HepG2 (cell line): ENCODE measurements around the gene PEX5L. TPM values are rescaled to one million over a fixed set of nuclear protein-coding genes. Genes with fewer than 3 reads are reported as not detected.

ENCODE experiments used
- AHR ChIP-seq: IDR thresholded peaks from 2 replicates; pipeline ENCODE4 v1.6.1; 2018; ENCODE audit warnings: missing genetic modification reagents, missing compliant biosample characterization
- BCLAF1 ChIP-seq: fragments of 450-650 bp; IDR thresholded peaks from 2 replicates; pipeline ENCODE4 v1.6.1; 2017; ENCODE audit warnings: mild to moderate bottlenecking
- BRF2 ChIP-seq: sonication (generic); formaldehyde crosslinking; IDR thresholded peaks from 2 replicates; pipeline ENCODE4 v1.8.1; 2022; ENCODE audit warnings: mild to moderate bottlenecking, missing genetic modification reagents
- DPF2 ChIP-seq: sonication (generic); formaldehyde crosslinking; IDR thresholded peaks from 2 replicates; pipeline ENCODE4 v1.4.0; 2020; ENCODE audit warnings: mild to moderate bottlenecking, low read depth, missing genetic modification reagents, borderline replicate concordance
- DRAP1 ChIP-seq: IDR thresholded peaks from 2 replicates; pipeline ENCODE4 v1.6.1; 2016; ENCODE audit warnings: missing genetic modification reagents, missing compliant biosample characterization
- JDP2 ChIP-seq: sonication (generic); formaldehyde crosslinking; IDR thresholded peaks from 2 replicates; pipeline ENCODE4 v1.8.1; 2022; ENCODE audit warnings: missing genetic modification reagents, borderline replicate concordance
- MLX ChIP-seq: IDR thresholded peaks from 2 replicates; pipeline ENCODE4 v1.6.1; 2016
- POLR2A ChIP-seq, 2 experiments: IDR thresholded peaks; 2 replicates each; pipeline ENCODE4 v1.6.1; 2011; ENCODE audit warnings: low read depth in 2 of 2, low read length in 2 of 2, mild to moderate bottlenecking in 1 of 2, moderate library complexity in 1 of 2; ENCODE audit not compliant: insufficient read depth in 1 of 2
- RFX3 ChIP-seq: IDR thresholded peaks from 2 replicates; pipeline ENCODE4 v1.6.1; 2016; ENCODE audit warnings: missing biosample characterization, missing genetic modification reagents
- RFXAP ChIP-seq: sonication (generic); formaldehyde crosslinking; IDR thresholded peaks from 2 replicates; pipeline ENCODE4 v1.4.0; 2020; ENCODE audit warnings: missing genetic modification reagents, borderline replicate concordance
- RXRA ChIP-seq: sonication (generic); formaldehyde crosslinking; IDR thresholded peaks from 2 replicates; pipeline ENCODE4 v1.5.1; 2020; ENCODE audit warnings: missing genetic modification reagents
- SMAD1 ChIP-seq: sonication (generic); formaldehyde crosslinking; IDR thresholded peaks from 2 replicates; pipeline ENCODE4 v1.4.0; 2020; ENCODE audit warnings: missing genetic modification reagents, low read depth, mild to moderate bottlenecking, borderline replicate concordance
- SRSF1 ChIP-seq: fragments of 200-400 bp; formaldehyde crosslinking; optimal IDR thresholded peaks from 2 replicates; pipeline ENCODE3; 2017; ENCODE audit warnings: mild to moderate bottlenecking, low read depth, low read length, moderate library complexity
- TEAD2 ChIP-seq: sonication (generic); formaldehyde crosslinking; IDR thresholded peaks from 2 replicates; pipeline ENCODE4 v1.9.0; 2021; ENCODE audit warnings: missing genetic modification reagents
- ZBTB14 ChIP-seq: sonication (generic); formaldehyde crosslinking; IDR thresholded peaks from 2 replicates; pipeline ENCODE4 v1.4.0; 2020; ENCODE audit warnings: missing genetic modification reagents
- ZFP41 ChIP-seq: sonication (generic); formaldehyde crosslinking; IDR thresholded peaks from 2 replicates; pipeline ENCODE4 v1.4.0; 2020; ENCODE audit warnings: mild to moderate bottlenecking, missing genetic modification reagents, borderline replicate concordance
- ZNF230 ChIP-seq: sonication (generic); formaldehyde crosslinking; IDR thresholded peaks from 2 replicates; pipeline ENCODE4 v1.4.0; 2020; ENCODE audit warnings: mild to moderate bottlenecking, missing genetic modification reagents
- ZNF280B ChIP-seq: sonication (generic); formaldehyde crosslinking; IDR thresholded peaks from 2 replicates; pipeline ENCODE4 v1.5.0; 2020; ENCODE audit warnings: missing genetic modification reagents, mild to moderate bottlenecking, borderline replicate concordance
- ZNF510 ChIP-seq: sonication (generic); formaldehyde crosslinking; IDR thresholded peaks from 2 replicates; pipeline ENCODE4 v1.4.0; 2020; ENCODE audit warnings: low read depth, mild to moderate bottlenecking, missing genetic modification reagents
- ZNF703 ChIP-seq: sonication (generic); formaldehyde crosslinking; IDR thresholded peaks from 2 replicates; pipeline ENCODE4 v1.5.1; 2020; ENCODE audit warnings: missing genetic modification reagents, mild to moderate bottlenecking, moderate library complexity, borderline replicate concordance
- ZNF850 ChIP-seq: sonication (generic); formaldehyde crosslinking; conservative IDR thresholded peaks from 2 replicates; pipeline ENCODE4 v1.9.0; 2021; ENCODE audit warnings: mild to moderate bottlenecking, missing genetic modification reagents
- polyA plus RNA-seq, 8 experiments: library from polyadenylated mRNA; depleted of rRNA in 3 of 8; stranded (reverse) in 7 of 8; unstranded in 1 of 8; fragments of >200 nt; fragmentation: Illumina TruSeq in 4 of 8; extraction: Trizol in 4 of 8; gene quantifications; 2 replicates each; pipeline versions ENCODE4 v1.2.1 to v1.2.3, GENCODE V29; 2011 to 2016; ENCODE audit warnings: low read depth in 4 of 8, missing spikeins in 1 of 8, mixed read lengths in 1 of 8; ENCODE audit not compliant: insufficient read depth in 1 of 8
- total RNA-seq, 5 experiments: library from RNA; depleted of rRNA; stranded (reverse); fragments of >200 nt; fragmentation: Illumina TruSeq; extraction: Trizol; gene quantifications; 2 replicates each; pipeline ENCODE4 v1.2.3, GENCODE V29; 2016; ENCODE audit warnings: low read depth in 1 of 5

Gene PEX5L
- total and polyA plus RNA-seq, 2 of the 13 experiments (the other 11 are each of a cell fraction or from before 2014, with no cell fraction given), result not detected

- TF ChIP-seq BCLAF1 (no peak), RFXAP (CRISPR knock-in tag) (no peak), POLR2A (IDR thresholded peaks at IDR 0.05; ENCODE audit: insufficient read depth in 1 of 2, low read depth in 2 of 2, low read length in 2 of 2) (no peak), TEAD2 (CRISPR knock-in tag) (no peak), ZNF230 (CRISPR knock-in tag) (no peak), ZBTB14 (CRISPR knock-in tag) (no peak), JDP2 (CRISPR knock-in tag) (no peak), BRF2 (CRISPR knock-in tag) (no peak), ZNF850 (CRISPR knock-in tag) (peak; percentile 99), SRSF1 (no peak), ZNF280B (CRISPR knock-in tag) (peak; percentile 53; the same call in 1 of the 2 replicates), RFX3 (CRISPR knock-in tag) (no peak), ZFP41 (CRISPR knock-in tag) (no peak), ZNF510 (CRISPR knock-in tag) (no peak), SMAD1 (CRISPR knock-in tag) (no peak), RXRA (CRISPR knock-in tag) (0 out of 2 replicates have a peak, but pooled peaks have one; percentile 27), DRAP1 (no peak), DPF2 (CRISPR knock-in tag) (no peak), AHR (CRISPR knock-in tag) (no peak), ZNF703 (CRISPR knock-in tag) (no peak), MLX (CRISPR knock-in tag) (no peak)
Observed at GRCh38 chr3:179775416-179776122, 261.2 kb downstream of the PEX5L start (continued).
